MM.1S (cell line): ENCODE results near the gene LCNL1.

Experiments used
- DNase-seq: peaks from one replicate; pipeline ENCODE4 v3.0.0-alpha.2; 2015
- H2AFZ ChIP-seq: fragments of 300-600 bp; sonication (generic); 2 replicates; pipeline ENCODE4 v1.6.0; 2016; ENCODE audit warnings: antibody characterized with exemption, low read length
- H3F3A ChIP-seq: fragments of 300-600 bp; sonication (generic); 2 replicates; pipeline ENCODE4 v1.6.1; 2016; ENCODE audit warnings: mild to moderate bottlenecking, antibody characterized with exemption, low read length, moderate library complexity, mixed read lengths; ENCODE audit not compliant: insufficient read depth
- H3K27ac ChIP-seq: fragments of 300-600 bp; sonication (generic); 2 replicates; pipeline ENCODE4 v1.5.1; 2016; ENCODE audit warnings: mild to moderate bottlenecking, low read length
- H3K27me3 ChIP-seq: fragments of 300-600 bp; sonication (generic); replicated peaks from 2 replicates; pipeline ENCODE4 v1.6.0; 2016; ENCODE audit warnings: low read length; ENCODE audit not compliant: insufficient read depth
- H3K36me3 ChIP-seq: fragments of 300-600 bp; sonication (generic); replicated peaks from 2 replicates; pipeline ENCODE4 v1.6.1; 2016; ENCODE audit warnings: mild to moderate bottlenecking, low read length, mixed read lengths; ENCODE audit not compliant: insufficient read depth
- H3K4me1 ChIP-seq: fragments of 300-600 bp; sonication (generic); 2 replicates; pipeline ENCODE4 v1.6.1; 2016; ENCODE audit warnings: low read length, mixed read lengths
- H3K4me2 ChIP-seq: fragments of 300-600 bp; sonication (generic); 2 replicates; pipeline ENCODE4 v1.6.0; 2016; ENCODE audit warnings: low read depth, low read length
- H3K4me3 ChIP-seq: fragments of 300-600 bp; sonication (generic); 2 replicates; pipeline ENCODE4 v1.5.1; 2016; ENCODE audit warnings: low read length, mixed read lengths
- H3K79me2 ChIP-seq: fragments of 300-600 bp; sonication (generic); 2 replicates; pipeline ENCODE4 v1.6.1; 2016; ENCODE audit warnings: mixed run types, low read length, mixed read lengths
- H3K9ac ChIP-seq: fragments of 300-600 bp; sonication (generic); 2 replicates; pipeline ENCODE4 v1.6.1; 2016; ENCODE audit warnings: low read length, mixed read lengths
- H3K9me2 ChIP-seq: fragments of 300-600 bp; sonication (generic); replicated peaks from 2 replicates; pipeline ENCODE4 v1.6.1; 2016; ENCODE audit warnings: mild to moderate bottlenecking, low read length, mixed read lengths; ENCODE audit not compliant: insufficient read depth
- H3K9me3 ChIP-seq: fragments of 300-600 bp; sonication (generic); replicated peaks from 2 replicates; pipeline ENCODE4 v1.6.1; 2016; ENCODE audit warnings: mild to moderate bottlenecking, low read length, mixed read lengths; ENCODE audit not compliant: insufficient read depth
- H4K20me1 ChIP-seq: fragments of 300-600 bp; sonication (generic); 2 replicates; pipeline ENCODE4 v1.6.1; 2016; ENCODE audit warnings: mild to moderate bottlenecking, low read length, moderate library complexity, mixed read lengths; ENCODE audit not compliant: insufficient read depth
- CTCF ChIP-seq: fragments of 300-600 bp; sonication (generic); IDR thresholded peaks from 2 replicates; pipeline ENCODE4 v1.5.1; 2016; ENCODE audit warnings: antibody characterized with exemption, low read length, mixed read lengths
- EZH2 ChIP-seq: fragments of 300-600 bp; sonication (generic); optimal IDR thresholded peaks from 2 replicates; pipeline ENCODE3; 2017; ENCODE audit warnings: low read depth, mild to moderate bottlenecking, antibody characterized with exemption, low read length, mixed read lengths
- EZH2phosphoT487 ChIP-seq: fragments of 300-600 bp; sonication (generic); IDR thresholded peaks from 2 replicates; pipeline ENCODE4 v1.6.1; 2018; ENCODE audit warnings: antibody characterized with exemption, low read length

Gene LCNL1

DNA sequence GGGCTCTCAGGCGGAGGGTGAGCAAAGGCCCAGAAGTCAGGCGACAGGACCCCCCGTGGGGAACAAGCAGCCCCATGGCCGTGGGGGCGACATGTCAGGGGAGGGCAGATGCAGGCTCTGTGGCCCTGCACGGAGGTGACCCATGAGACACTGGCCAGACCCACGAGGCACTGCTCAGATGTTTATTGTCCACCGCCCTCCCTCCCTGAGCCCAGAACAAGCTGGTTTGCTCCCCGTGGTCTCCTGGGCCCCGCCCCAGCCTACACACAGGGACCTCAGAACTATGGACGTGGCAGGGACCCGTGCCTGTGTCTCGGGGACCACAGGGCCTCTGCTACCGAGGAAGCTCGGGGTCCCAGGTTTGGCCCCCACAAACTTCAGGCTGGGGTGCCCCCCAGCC lies 47.2 kb downstream of the LCNL1 start:
- Histone ChIP-seq H3K27me3 (peaks cover 75% of the 10 kb centered on the region), H3K36me3 (no peaks in the 10 kb centered on the region), H4K20me1 (no peaks in the 10 kb centered on the region), H3K27ac (no peak overlapping the region), H2AFZ (no peak overlapping the region), H3K4me2 (no peak overlapping the region), H3F3A (peaks cover 5% of the 10 kb centered on the region), H3K9me2 (no peaks in the 10 kb centered on the region), H3K9ac (no peak overlapping the region), H3K9me3 (no peaks in the 10 kb centered on the region), H3K4me3 (no peak overlapping the region), H3K4me1 (peaks cover 12% of the 10 kb centered on the region), H3K79me2 (no peaks in the 10 kb centered on the region)
- TF ChIP-seq EZH2: no peak
- no peak for TF ChIP-seq CTCF
- no peak for TF ChIP-seq EZH2phosphoT487
- DNase-seq: no peak

GRCh38 chr9:137030538-137031527 lies 48.0 kb downstream of the LCNL1 start:
- DNase-seq: no peak
- H3K9me2 ChIP-seq: no peaks in the 10 kb centered on the region
- H2AFZ ChIP-seq: no peak overlapping the region
- peaks cover 5% of the 10 kb centered on the region for H3F3A ChIP-seq
- no peak overlapping the region for H3K27ac ChIP-seq
- H3K9ac ChIP-seq: no peak overlapping the region
- TF ChIP-seq EZH2 (no peak), EZH2phosphoT487 (no peak), CTCF (no peak)
- no peaks in the 10 kb centered on the region for H3K9me3 ChIP-seq
- no peak overlapping the region for H3K4me3 ChIP-seq
- H3K79me2 ChIP-seq: no peaks in the 10 kb centered on the region
- no peak overlapping the region for H3K4me2 ChIP-seq
- peaks cover 12% of the 10 kb centered on the region for H3K4me1 ChIP-seq
- peaks cover 70% of the 10 kb centered on the region for H3K27me3 ChIP-seq
- no peaks in the 10 kb centered on the region for H3K36me3 ChIP-seq
- no peaks in the 10 kb centered on the region for H4K20me1 ChIP-seq

DNA sequence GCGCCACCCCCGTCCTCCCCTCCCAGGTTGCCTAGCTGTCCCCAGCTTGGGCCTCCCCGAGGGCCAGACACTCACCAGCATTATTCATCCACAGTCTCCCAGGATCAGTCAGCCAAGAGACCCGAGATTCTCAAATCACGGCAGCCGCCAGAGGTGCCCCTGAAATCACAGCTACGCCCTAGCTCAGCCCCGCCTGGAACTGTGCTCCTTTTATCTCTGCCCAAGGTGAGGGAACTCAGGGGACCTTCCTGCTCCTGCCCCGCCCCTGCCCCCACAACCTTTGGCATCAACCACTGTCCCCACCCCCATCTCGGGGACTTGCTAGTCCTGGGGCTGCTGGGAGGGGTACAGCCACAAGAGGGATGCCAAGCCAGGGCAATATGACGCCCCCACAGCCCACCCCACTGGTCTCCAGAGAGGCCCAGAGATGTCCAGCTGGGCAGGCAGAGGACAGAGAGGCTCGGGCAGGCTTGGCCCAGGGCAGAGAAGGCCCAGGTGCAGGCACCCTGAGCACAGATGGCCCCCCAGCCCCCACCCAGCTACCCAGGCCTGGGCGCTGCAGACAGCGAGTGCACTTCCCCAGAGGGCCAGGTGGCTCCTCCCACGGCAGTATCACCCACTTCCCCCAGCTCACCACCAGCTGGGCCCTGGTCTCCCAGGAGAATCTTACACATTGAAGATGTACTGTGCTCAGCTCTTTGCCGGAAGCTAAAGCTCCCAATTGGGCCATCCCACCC lies 49.3 kb downstream of the LCNL1 start, which contains the start of gene FUT7:
FUT7 (minus strand) TSS at position 185 of the 737 bp plus-strand sequence; CDS start at position 88, 97 bp downstream.
- H3K4me3 ChIP-seq: no peak within 1 kb of the TSS
- no peak within 1 kb of the TSS for H3K4me2 ChIP-seq
- no peaks in the 10 kb centered on the region for H3K36me3 ChIP-seq
- peaks cover 5% of the 10 kb centered on the region for H3F3A ChIP-seq
- no peak within 1 kb of the TSS for H3K9ac ChIP-seq
- H3K79me2 ChIP-seq: no peaks in the 10 kb centered on the region
- no peak for TF ChIP-seq CTCF
- no peak for TF ChIP-seq EZH2phosphoT487
- TF ChIP-seq EZH2: no peak
- H4K20me1 ChIP-seq: no peaks in the 10 kb centered on the region
- no peaks in the 10 kb centered on the region for H3K9me2 ChIP-seq
- H3K4me1 ChIP-seq: peaks cover 8% of the 10 kb centered on the region
- peaks cover 68% of the 10 kb centered on the region for H3K27me3 ChIP-seq
- H2AFZ ChIP-seq: no peak within 1 kb of the TSS
- no peak for DNase-seq
- H3K27ac ChIP-seq: no peak within 1 kb of the TSS
- no peaks in the 10 kb centered on the region for H3K9me3 ChIP-seq
